Activated T-cell treated with anti-CD3 and anti-CD28 coated beads for 4 hours (primary cell): ENCODE results near the gene UGT2B10.
"Not testable (repeated sequence)": the region's sequence is repeated elsewhere in the genome, so short reads cannot be mapped to it uniquely, and the experiment has no call there.

Experiments used
- DNase-seq: peaks from one replicate; pipeline ENCODE4 v3.0.0-alpha.2; 2020

The UGT2B10 gene

DNA sequence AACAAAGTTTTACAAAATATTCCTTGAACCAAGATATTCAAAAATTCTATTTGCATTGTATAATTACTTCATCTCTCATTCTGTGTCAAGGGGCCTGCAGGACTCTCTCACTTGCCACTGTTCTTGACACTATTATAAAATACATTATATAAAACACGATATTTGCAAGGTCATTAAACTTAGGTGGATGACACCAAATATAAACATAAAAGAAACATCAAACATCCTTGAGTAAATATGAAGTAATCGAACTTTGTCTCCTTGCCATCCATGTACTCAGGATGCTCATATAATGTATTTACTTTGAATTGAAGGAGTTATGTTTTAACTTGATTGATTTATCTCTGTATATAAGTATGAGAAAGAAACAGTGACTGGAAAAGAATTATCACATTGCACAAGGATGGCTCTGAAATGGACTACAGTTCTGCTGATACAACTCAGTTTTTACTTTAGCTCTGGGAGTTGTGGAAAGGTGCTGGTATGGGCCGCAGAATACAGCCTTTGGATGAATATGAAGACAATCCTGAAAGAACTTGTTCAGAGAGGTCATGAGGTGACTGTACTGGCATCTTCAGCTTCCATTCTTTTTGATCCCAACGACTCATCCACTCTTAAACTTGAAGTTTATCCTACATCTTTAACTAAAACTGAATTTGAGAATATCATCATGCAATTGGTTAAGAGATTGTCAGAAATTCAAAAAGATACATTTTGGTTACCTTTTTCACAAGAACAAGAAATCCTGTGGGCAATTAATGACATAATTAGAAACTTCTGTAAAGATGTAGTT lies at the start of gene UGT2B10:
TSS of gene UGT2B10 (plus strand) at position 378 of the 793 bp plus-strand sequence. CDS start at position 404, 26 bp downstream.
- not testable (repeated sequence) for DNase-seq

DNA sequence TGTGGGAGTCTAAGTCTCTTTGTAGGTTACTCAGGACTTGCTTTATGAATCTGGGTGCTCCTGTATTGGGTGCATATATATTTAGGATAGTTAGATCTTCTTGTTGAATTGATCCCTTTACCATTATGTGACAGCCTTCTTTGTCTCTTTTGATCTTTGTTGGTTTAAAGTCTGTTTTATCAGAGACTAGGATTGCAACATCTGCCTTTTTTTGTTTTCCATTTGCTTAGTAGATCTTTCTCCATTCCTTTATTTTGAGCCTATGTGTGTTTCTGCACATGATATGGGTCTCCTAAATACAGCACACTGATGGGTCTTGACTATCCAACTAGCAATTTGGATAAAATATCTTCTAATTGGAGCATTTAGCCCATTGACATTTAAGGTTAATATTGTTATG lies 44.0 kb upstream of the UGT2B10 start:
- not testable (repeated sequence) for DNase-seq

DNA sequence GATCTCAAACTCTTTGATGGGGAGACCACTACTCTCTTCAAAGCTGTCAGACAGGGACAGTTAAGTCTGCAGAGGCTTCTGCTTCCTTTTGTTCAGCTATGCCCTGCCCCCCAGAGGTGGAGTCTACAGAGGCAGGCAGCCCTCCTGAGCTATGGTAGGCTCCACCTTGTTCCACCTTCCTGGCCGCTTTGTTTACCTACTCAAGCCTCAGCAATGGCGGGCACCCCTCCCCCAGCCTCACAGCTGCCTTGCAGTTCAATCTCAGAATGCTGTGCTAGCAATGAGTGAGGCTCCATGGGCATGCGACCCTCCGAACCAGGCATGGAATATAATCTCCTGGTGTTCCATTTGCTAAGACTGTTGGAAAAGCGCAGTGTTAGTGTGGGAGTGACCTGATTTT lies 42.1 kb upstream of the UGT2B10 start:
- DNase-seq = no peak

DNA sequence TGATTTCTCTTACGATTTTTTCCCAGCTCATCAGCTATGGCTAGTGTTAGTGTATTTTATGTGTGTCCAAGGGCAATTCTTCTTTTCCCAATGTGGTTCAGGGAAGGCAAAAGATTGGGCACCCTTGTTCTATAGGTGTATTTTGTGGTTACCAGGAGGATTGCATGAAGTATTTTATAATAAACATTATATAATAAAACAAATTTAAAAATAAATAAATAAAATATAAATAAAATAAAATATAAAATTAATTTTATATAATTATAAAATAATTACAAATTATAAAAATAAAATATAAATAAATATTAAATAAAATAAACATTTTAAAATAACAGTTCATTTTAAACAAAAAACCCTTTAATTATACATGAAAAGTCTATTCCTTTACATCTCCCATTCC lies 35.6 kb upstream of the UGT2B10 start:
- DNase-seq = no peak

DNA sequence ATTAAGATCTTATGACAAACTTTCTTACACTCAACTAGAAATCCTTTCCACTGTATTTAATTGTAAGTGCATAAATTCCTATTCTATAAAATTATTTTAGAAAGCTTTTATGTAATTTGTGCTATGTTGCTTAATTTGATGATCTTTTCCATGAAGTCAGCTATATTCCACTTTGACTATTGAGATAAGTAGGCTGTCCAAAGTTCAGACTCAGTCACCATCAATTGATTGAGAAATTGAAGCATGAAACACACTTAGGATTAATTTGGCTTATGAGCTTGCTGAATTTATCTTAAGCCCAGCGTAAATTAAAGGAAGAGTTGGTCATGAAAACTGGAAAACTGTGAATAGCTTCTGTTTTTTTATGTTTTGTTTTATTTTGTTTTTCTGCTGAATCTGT lies 18.7 kb upstream of the UGT2B10 start:
- no peak for DNase-seq

DNA sequence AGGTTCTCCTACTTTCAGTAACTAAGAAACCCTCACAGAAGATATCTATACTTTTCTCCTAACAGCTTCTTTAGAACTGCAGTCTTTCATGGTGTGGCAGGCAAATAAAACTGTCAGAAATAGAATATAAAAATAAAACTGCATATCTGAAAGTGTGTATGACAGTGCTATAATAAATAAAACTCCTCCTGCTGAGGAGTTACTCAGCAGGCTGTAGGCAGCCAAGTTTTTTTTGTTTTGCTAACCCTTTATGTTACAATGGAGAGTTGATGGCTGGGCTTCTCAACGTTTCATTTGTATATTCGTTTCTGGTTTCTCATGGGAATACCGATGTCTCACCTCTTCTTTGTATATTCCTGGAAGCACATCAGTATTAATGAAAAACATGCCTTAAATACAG lies 18.2 kb upstream of the UGT2B10 start:
- no peak for DNase-seq

DNA sequence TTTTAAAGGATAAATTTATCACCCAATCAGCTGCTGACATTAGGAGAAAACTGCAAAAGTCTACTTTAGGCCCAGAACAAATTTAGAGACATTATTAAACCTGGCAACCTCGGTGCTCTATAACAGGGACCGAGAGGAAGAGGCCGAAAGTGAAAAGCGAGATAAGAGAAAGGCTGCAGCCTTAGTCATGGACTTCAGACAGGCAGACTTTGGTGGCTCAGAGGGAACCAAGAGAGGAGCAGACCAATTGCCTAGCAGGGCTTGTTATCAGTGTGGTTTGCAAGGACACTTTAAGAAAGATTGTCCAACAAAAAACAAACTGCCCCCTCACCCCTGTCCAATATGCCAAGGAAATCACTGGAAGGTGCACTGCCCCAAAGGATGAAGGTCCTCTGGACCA lies 12.8 kb upstream of the UGT2B10 start:
- DNase-seq = no peak

DNA sequence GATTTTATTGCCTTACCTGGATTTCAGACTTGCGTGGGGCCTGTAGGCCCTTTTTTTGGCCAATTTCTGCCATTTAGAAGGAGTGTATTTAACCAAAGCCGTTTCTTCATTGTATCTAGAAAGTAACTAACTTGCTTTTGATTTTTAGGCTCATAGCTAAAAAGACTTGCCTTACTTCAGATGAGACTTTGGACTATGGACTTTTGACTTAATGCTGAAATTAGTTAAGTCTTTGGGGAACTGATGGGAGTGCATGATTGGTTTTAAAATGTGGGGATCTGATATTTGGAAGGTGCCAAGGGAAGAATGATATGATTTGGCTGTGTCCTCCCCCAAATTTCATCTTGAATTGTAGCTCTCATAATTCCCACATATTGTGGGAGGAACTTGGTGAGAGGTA lies 7.7 kb upstream of the UGT2B10 start:
- no peak for DNase-seq

DNA sequence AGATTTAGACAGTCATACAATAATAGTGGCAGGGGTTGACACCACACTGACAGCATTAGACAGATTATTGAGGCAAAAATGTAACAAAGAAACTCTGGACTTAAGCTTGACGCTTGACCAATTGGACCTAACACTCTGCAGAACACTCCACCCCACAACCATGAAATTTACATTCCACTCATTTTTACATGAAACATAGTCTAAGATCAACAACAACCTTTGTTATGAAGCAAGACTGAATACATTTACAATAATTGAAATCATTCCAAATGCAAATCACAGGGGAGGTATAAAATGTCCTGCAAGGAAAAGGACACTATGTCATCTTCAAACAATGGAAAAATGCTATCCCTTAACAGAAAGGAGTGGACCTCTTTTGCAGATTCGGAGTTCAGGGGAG lies 4.9 kb upstream of the UGT2B10 start:
- DNase-seq = no peak

DNA sequence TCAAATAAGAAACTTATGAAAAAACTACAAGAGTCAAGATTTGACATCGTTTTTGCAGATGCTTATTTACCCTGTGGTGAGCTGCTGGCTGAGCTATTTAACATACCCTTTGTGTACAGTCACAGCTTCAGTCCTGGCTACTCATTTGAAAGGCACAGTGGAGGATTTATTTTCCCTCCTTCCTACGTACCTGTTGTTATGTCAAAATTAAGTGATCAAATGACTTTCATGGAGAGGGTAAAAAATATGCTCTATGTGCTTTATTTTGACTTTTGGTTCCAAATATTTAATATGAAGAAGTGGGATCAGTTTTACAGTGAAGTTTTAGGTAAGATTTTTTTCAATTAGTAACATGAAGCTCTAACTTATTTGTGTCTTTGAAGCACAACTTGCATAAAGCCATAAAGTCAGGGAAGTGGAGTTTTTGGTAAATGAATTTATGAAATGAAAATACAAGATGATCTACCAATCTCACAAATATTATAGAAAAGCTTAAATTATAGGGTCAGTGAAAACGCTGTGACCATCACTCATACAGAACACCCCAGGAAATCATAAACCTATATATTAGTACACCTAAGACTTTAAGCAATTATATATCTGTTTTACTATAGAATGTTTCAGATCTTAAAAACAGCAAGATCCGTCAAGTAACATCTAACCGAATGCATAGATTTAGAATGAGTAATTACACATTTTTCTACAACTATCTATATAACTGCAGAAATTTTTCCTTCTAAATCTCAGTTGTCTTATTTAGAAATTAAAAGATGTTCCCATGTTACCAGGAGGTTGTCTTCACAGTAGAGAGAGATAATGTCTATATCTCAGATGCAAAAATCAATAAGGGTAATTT lies 844 bp downstream of the UGT2B10 start:
- not testable (repeated sequence) for DNase-seq

DNA sequence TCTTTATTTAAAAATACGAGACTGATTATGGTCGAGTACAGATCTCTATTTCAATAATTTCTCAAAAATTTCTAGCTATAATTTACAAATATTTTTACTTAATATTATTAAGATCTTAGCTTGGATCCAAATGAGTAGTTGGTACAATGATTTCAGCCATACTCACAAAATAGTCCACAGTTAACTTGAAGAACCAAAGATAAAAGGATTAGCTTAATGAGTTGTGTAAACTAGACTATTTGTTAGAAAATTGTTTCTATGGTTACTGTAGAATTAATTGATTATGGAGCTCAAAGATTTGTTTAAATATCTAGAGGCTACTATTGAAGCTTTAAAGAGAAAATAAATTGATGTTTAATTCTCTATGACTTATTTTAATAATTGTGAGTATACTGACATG lies 1.6 kb downstream of the UGT2B10 start:
- no peak for DNase-seq

DNA sequence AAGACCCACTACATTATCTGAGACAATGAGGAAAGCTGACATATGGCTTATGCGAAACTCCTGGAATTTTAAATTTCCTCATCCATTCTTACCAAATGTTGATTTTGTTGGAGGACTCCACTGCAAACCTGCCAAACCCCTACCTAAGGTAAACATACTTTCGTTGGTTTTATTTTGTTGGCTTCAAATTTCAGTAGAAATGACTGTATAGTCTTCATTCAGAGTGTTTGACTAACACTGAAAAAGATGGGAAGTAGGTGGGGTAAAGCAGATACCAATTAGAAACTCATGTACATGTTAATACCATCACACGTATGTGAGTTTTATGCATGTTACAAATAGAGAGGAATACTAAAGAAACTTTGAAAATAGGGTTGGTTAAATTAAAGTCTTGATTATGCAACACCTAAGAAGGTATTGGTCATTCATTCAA lies 2.3 kb downstream of the UGT2B10 start:
- not testable (repeated sequence) for DNase-seq

DNA sequence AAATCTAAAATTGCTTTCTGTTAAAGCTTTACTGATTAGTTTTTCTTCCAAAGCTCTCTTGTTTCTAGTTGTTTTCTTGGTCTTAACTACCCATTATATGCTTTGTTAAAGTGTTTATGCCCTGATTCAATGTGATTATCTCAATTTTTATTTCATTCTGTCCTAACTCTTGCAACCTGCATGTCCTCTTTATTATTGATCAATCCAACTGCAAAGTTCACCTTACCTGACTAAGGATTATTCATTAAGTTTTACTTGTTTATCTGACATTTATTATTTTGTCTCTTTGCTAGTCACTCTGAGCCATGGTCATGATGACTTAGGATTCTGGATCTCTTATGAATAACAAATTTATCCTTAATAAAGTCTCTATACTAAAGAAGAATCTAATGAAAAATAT lies 15.8 kb downstream of the UGT2B10 start:
- DNase-seq = no peak

DNA sequence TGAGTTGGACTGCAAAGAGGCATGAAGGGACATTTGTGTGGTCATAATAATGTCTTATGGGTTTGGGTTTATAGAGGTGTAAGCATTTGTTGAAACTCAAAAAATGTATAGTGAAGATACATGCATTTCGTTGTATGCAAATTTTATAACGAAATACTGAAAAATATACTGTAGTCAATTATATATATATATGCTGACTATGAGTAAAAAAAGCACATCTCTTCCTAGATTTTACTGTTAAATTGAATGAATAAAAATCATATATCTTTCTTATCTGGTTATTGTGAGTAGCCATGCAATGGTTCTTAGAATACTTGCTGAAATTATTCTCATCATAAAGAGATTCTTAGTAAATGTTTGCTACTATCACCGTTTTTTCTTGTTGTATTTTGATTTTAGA lies 34.5 kb downstream of the UGT2B10 start:
- DNase-seq = no peak

DNA sequence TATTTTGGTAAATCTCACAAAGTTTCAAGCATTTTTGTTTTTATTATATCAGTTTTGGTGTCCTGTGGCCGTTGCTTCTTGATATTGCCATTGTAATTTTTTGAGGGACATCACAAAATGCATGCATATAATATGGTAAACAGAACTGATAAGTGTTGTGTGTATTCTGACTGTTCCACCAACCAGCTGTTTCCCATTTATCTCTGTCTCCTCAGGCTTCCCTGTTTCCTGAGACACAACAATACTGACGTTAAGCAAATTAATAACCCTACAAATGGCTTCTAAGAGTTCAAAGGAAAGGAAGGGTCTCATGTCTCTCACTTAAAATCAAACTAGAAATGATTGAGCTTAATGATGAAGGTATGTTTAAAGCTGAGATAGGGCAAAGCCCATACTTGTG lies 40.0 kb downstream of the UGT2B10 start:
- DNase-seq = no peak

DNA sequence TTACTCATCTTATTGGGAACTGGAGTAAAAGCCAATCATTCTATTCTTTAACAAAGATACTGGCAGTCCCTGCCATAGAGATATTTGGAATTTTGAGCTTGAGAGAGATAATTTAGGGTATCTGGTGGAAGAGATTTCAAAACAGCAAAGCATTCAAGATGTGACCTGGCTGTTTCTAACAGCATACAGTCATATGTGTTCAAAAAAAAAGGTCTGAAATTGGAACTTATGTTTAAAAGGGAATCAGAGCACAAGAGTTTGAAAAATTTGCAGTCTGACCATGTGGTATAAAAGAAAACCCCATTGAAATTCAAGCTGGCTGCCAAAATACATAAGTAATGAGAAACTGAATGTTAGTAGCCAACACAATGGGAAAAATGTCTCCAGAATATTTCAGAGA lies 42.2 kb downstream of the UGT2B10 start:
- DNase-seq = no peak

DNA sequence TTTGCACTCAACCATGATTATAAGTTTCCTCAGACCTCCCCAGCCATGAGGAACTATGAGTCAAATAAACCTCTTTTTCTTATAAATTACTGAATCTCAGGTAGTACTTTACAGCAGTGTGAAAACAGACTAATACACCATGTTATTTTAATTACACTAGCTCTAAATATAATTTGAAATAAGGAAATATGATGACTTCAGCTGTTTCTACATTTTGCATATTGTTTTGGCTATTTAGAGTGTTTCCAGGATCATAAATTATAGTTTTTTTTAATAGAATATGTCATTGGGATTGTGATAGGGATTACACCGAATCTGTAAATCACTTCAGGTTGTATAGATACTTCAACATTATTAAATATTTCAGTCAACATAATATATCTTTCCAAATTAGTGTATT lies 43.9 kb downstream of the UGT2B10 start:
- no peak for DNase-seq

DNA sequence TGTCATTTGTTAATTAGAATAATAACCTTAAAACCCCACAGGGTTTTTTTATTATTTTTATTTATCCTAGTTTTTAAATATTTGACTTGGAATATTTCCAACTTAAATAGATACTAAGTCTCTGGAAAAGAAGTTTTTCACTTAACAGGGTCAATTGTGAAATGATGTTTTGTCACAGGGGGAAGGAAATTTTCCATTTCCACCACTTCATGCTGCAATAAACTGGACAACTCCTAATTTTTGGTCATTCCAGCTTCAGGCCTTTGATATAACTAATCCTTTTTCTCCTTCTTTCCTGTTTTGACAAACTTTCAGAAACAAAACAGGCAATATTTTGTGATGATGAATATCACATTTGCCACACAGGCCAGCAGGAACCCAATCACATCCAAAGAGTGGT lies 45.3 kb downstream of the UGT2B10 start:
- no peak for DNase-seq

DNA sequence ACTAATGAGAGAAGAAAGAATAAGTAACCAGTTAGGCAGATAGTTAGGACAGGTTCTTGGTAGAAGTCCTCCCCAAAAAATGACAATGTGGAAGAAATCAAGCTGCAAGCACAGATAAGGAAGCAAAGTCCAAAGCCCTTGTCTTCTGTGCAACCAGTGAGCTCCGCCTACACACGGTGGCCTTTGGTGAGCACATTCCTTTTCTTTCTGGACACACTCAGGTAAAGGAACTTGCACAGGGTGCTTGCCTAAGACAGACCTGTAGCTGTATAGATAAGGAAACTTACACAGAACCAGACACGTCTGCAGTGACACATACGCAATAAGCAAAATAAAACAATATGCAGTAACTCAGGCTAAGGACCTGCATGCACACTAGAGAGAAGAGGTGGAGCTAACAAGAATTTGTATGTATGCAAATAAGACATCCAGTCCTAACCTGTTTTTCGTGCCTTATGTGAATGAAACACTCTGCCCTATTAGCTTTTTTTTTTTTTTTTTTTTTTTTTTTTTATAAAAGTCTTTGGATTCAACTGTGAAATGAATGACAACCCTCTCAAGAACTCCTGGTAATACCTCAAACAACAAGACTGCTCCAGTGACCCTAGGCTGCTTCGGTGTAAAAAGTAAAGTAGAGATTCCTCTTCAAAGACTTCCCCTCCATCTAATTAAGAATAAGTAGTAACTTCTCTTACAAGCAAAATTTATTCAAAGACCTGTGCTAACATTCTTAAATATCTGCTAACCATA lies 48.8 kb downstream of the UGT2B10 start:
- DNase-seq = no peak

DNA sequence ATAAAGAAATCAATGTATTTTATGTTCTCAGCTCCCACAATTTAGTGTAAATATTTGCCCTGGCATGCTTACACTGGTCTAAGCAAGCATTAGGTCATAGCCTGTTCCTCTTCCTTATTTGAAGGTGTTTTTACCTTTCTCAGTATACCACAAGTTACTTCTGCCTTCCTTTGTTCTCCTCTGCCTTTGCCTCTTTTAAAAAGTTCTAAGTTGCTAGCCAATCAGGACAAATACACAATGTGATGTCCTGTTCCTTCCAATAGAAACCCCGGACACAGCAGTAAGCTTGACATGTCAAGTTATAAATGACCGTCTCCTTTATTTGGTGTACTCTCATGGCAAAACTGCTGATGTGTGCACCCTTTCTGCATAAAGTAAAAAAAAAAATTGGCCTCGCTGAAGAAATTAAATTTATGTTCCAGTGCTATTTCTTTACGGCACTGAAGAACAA lies 49.4 kb downstream of the UGT2B10 start:
- DNase-seq = no peak

DNA sequence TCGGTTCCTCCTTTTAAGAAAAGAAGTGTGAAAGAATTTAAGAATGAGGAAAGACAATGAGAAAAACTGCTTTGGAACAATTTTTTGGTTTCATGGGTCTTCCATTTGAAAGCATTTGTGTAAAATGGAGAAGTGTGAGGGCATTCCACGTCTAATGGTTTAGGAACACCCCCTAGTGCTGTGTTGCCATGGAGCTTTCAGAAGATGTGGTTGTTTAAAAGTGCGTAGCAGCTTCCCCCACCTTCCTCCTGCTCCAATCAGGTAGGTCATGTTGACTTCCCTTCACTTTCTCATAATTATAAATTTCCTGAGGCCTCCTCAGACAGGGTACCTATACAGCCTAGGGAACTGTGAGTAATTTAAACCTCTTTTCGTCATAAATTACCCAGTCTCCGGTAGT lies 50.0 kb downstream of the UGT2B10 start:
- DNase-seq = no peak

DNA sequence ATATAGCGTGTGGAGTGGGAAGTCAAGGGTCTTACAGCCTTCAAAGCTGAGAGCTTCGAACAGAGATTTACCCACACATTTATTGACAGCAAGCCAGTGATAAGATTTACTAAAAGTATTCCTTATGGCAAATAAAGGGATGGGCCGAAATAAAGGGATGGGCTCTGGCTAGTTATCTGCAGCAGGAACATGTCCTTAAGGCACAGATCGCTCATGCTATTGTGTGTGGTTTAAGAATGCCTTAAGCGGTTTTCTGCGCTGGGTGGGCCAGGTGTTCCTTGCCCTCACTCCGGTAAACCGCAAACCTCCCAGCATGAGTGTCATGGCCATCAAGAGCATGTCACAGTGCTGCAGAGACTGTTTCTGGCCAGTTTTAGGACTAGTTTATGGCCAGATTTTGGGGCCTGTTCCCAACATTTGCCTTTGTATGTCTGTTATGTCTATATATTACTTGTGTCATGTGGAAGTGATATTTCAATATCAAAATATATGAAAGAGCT lies 53.5 kb downstream of the UGT2B10 start:
- DNase-seq = no peak
